IMR-90 (cell line): ENCODE results near the gene ATP2B2. TPM values are rescaled to one million over a fixed set of nuclear protein-coding genes. Genes with fewer than 3 reads are reported as not detected.

ENCODE experiments used
- ATAC-seq: fragments of 200-7000 bp; cut with Tn5 transposase; 2 replicates; pipeline ENCODE4 v1.9.1; 2020; ENCODE audit warnings: low read depth, mild to moderate bottlenecking, moderate library complexity
- BruUV-seq: library from RNA; stranded (reverse); fragments of 400-500 nt; replicated peaks from 2 replicates; lab custom pipeline; 2021; lab: Mats Ljungman, UMichigan
- CTCF ChIA-PET: fragments of 300-600 bp; formaldehyde crosslinking; extraction: SDS; loops from one replicate; lab custom pipeline; 2021; ENCODE audit warnings: antibody characterized with exemption; lab: Yijun Ruan, JAX
- POLR2A ChIA-PET: fragments of 300-600 bp; sonication (Branson Sonifier 250); formaldehyde crosslinking; loops from one replicate; lab custom pipeline; 2022; ENCODE audit warnings: antibody characterized with exemption; ENCODE audit not compliant: unreplicated experiment; lab: Charles Lee
- DNase-seq: peaks from one replicate; pipeline ENCODE4 v3.0.0; 2013
- H2AFZ ChIP-seq: replicated peaks from 2 replicates; pipeline ENCODE3; 2013; ENCODE audit warnings: low read length, mild to moderate bottlenecking; ENCODE audit not compliant: poor library complexity
- H2AK5ac ChIP-seq: 2 replicates; pipeline ENCODE4 v1.6.1; 2013; ENCODE audit warnings: low read depth, low read length, inconsistent platforms
- H2AK9ac ChIP-seq: replicated peaks from 2 replicates; pipeline ENCODE3; 2013; ENCODE audit warnings: mild to moderate bottlenecking, low read depth, low read length, moderate library complexity; ENCODE audit not compliant: poor library complexity
- H2BK120ac ChIP-seq: 2 replicates; pipeline ENCODE4 v1.6.1; 2013; ENCODE audit warnings: low read depth, low read length, inconsistent platforms
- H2BK15ac ChIP-seq: 3 replicates; pipeline ENCODE4 v1.6.1; 2013; ENCODE audit warnings: low read depth, low read length, inconsistent platforms
- H2BK20ac ChIP-seq: 2 replicates; pipeline ENCODE4 v1.6.1; 2013; ENCODE audit warnings: low read depth, mild to moderate bottlenecking, inconsistent platforms, low read length, moderate library complexity
- H2BK5ac ChIP-seq: 2 replicates; pipeline ENCODE4 v1.6.1; 2013; ENCODE audit warnings: mild to moderate bottlenecking, low read depth, low read length, inconsistent platforms; ENCODE audit not compliant: poor library complexity, severe bottlenecking
- H3K14ac ChIP-seq: replicated peaks from 2 replicates; pipeline ENCODE4 v1.6.1; 2013; ENCODE audit warnings: low read depth, low read length, inconsistent platforms
- H3K18ac ChIP-seq: 2 replicates; pipeline ENCODE4 v1.6.1; 2013; ENCODE audit warnings: low read depth, low read length, control low read depth
- H3K23ac ChIP-seq: 2 replicates; pipeline ENCODE4 v1.6.1; 2013; ENCODE audit warnings: low read depth, low read length, inconsistent platforms
- H3K27ac ChIP-seq: 2 replicates; pipeline ENCODE4 v1.5.1; 2013; ENCODE audit warnings: mild to moderate bottlenecking, control low read depth, low read length; ENCODE audit not compliant: insufficient read depth
- H3K27me3 ChIP-seq: 2 replicates; pipeline ENCODE4 v1.6.1; 2013; ENCODE audit warnings: low read length; ENCODE audit not compliant: control insufficient read depth, insufficient read depth
- H3K36me3 ChIP-seq: 2 replicates; pipeline ENCODE4 v1.6.1; 2013; ENCODE audit warnings: low read length, mixed read lengths; ENCODE audit not compliant: control insufficient read depth, insufficient read depth
- H3K4ac ChIP-seq: 2 replicates; pipeline ENCODE4 v1.6.1; 2013; ENCODE audit warnings: low read depth, low read length, inconsistent platforms
- H3K4me1 ChIP-seq: 2 replicates; pipeline ENCODE4 v1.6.1; 2013; ENCODE audit warnings: low read length, mixed read lengths; ENCODE audit not compliant: control insufficient read depth, insufficient read depth
- H3K4me2 ChIP-seq: 2 replicates; pipeline ENCODE4 v1.6.1; 2013; ENCODE audit warnings: low read depth, mild to moderate bottlenecking, control low read depth, low read length, moderate library complexity
- H3K4me3 ChIP-seq: 2 replicates; pipeline ENCODE4 v1.5.1; 2013; ENCODE audit warnings: low read depth, mild to moderate bottlenecking, control low read depth, low read length, moderate library complexity; ENCODE audit not compliant: insufficient read depth
- H3K56ac ChIP-seq: 2 replicates; pipeline ENCODE4 v1.6.1; 2013; ENCODE audit warnings: low read length, inconsistent platforms; ENCODE audit not compliant: insufficient read depth; ENCODE audit errors: extremely low read depth
- H3K79me1 ChIP-seq, 2 experiments: 2 replicates each; pipeline ENCODE4 v1.6.1; 2013; ENCODE audit warnings: low read length in 2 of 2, inconsistent platforms in 1 of 2, low read depth in 1 of 2
- H3K9ac ChIP-seq: 2 replicates; pipeline ENCODE4 v1.6.1; 2013; ENCODE audit warnings: low read depth, low read length, control low read depth
- H3K9me1 ChIP-seq: 2 replicates; pipeline ENCODE4 v1.6.1; 2013; ENCODE audit warnings: low read length, inconsistent platforms; ENCODE audit not compliant: insufficient read depth
- H3K9me3 ChIP-seq: 2 replicates; pipeline ENCODE4 v1.6.1; 2013; ENCODE audit warnings: low read length; ENCODE audit not compliant: control insufficient read depth, insufficient read depth
- H4K20me1 ChIP-seq: 2 replicates; pipeline ENCODE4 v1.6.1; 2013; ENCODE audit warnings: low read length, inconsistent platforms; ENCODE audit not compliant: insufficient read depth
- H4K5ac ChIP-seq: 2 replicates; pipeline ENCODE4 v1.6.1; 2013; ENCODE audit warnings: mild to moderate bottlenecking, low read depth, low read length, control low read depth
- H4K8ac ChIP-seq, 2 experiments: 2 replicates each; pipeline ENCODE4 v1.6.1; 2013; ENCODE audit warnings: low read depth in 2 of 2, low read length in 2 of 2, control low read depth in 1 of 2, inconsistent platforms in 1 of 2
- H4K91ac ChIP-seq: 2 replicates; pipeline ENCODE4 v1.6.1; 2013; ENCODE audit warnings: low read depth, low read length, inconsistent platforms; ENCODE audit not compliant: insufficient read depth
- BHLHE40 ChIP-seq: fragments of 150-350 bp; IDR thresholded peaks from 2 replicates; pipeline ENCODE4 v1.6.1; 2016; ENCODE audit warnings: mild to moderate bottlenecking, low read depth, low read length
- CHD1 ChIP-seq: IDR thresholded peaks from 2 replicates; pipeline ENCODE4 v1.6.1; 2012; ENCODE audit warnings: low read depth, low read length, improper control_type of control experiment
- CTCF ChIP-seq: conservative IDR thresholded peaks from 2 replicates; pipeline ENCODE4 v1.5.1; 2012; ENCODE audit warnings: mild to moderate bottlenecking, low read depth, low read length, improper control_type of control experiment
- ELK1 ChIP-seq: fragments of 150-350 bp; IDR thresholded peaks from 2 replicates; pipeline ENCODE4 v1.6.1; 2016; ENCODE audit warnings: low read depth, mild to moderate bottlenecking, low read length, moderate library complexity, borderline replicate concordance
- FOS ChIP-seq: fragments of 150-350 bp; IDR thresholded peaks from 2 replicates; pipeline ENCODE4 v1.6.1; 2016; ENCODE audit warnings: low read depth, low read length
- MXI1 ChIP-seq: IDR thresholded peaks from 2 replicates; pipeline ENCODE4 v1.6.1; 2012; ENCODE audit warnings: low read depth, mild to moderate bottlenecking, low read length, moderate library complexity, borderline replicate concordance
- NFE2L2 ChIP-seq: fragments of 150-350 bp; IDR thresholded peaks from 2 replicates; pipeline ENCODE4 v1.6.1; 2016; ENCODE audit warnings: low read depth, mild to moderate bottlenecking, low read length
- POLR2A ChIP-seq: IDR thresholded peaks from 2 replicates; pipeline ENCODE4 v1.6.1; 2012; ENCODE audit warnings: mild to moderate bottlenecking, low read depth, low read length
- RAD21 ChIP-seq: IDR thresholded peaks from 2 replicates; pipeline ENCODE4 v1.6.1; 2012; ENCODE audit warnings: low read length, improper control_type of control experiment
- RCOR1 ChIP-seq: IDR thresholded peaks from 2 replicates; pipeline ENCODE4 v1.6.1; 2012; ENCODE audit warnings: mild to moderate bottlenecking, low read length, improper control_type of control experiment; ENCODE audit not compliant: insufficient replicate concordance
- USF2 ChIP-seq: fragments of 150-350 bp; IDR thresholded peaks from 2 replicates; pipeline ENCODE4 v1.6.1; 2017; ENCODE audit warnings: mild to moderate bottlenecking, antibody characterized with exemption, low read length, low read depth
- WGBS, 2 experiments: methylation state at CpG; one replicate each; pipeline versions ENCODE4 v1.1.5 to v1.1.7; 2013; ENCODE audit warnings: missing lambda C conversion rate in 2 of 2; ENCODE audit not compliant: insufficient read length in 1 of 2; ENCODE audit errors: extremely low coverage in 2 of 2; 5-methylcytosine and 5-hydroxymethylcytosine counted together
- dilution Hi-C: fragments of 300-500 bp; cut with HindIII; formaldehyde crosslinking; loops from one replicate; pipeline ENCODE4 v1.14.3; 2018; ENCODE audit warnings: low sequenced_read_pairs; ENCODE audit not compliant: unreplicated experiment
- in situ Hi-C: fragments of 300-500 bp; cut with MboI; formaldehyde crosslinking; loops from 3 replicates; pipeline ENCODE4 v1.14.3; 2019; ENCODE audit warnings: low sequenced_read_pairs, inconsistent platforms, mixed read lengths
- intact Hi-C: fragments of 100-400 bp; cut with micrococcal nuclease; formaldehyde crosslinking; loops from 2 replicates; pipeline ENCODE4 v1.10.0; 2022
- polyA plus RNA-seq, 3 experiments: library from polyadenylated mRNA; depleted of rRNA; stranded (reverse); fragments of >200 nt; gene quantifications; 2 replicates each; pipeline ENCODE4 v1.2.3, GENCODE V29; 2012; ENCODE audit warnings: low replicate concordance in 1 of 3
- total RNA-seq: library from RNA; depleted of rRNA; stranded (reverse); fragments of >200 nt; gene quantifications from 2 replicates; pipeline ENCODE4 v1.2.3, GENCODE V29; 2012

ATP2B2 gene
- total and polyA plus RNA-seq, 2 of the 4 experiments (the other 2 are of a cell fraction), result under 0.01 to 0.02 TPM

- Histone ChIP-seq H4K5ac (no peak overlapping the region), H2AK9ac (no peak overlapping the region), H3K23ac (no peak overlapping the region), H3K18ac (no peak overlapping the region), H3K27me3 (peaks cover 11% of the 10 kb centered on the region), H3K9ac (no peak overlapping the region), H2BK5ac (no peak overlapping the region), H3K79me1 (no peaks in the 10 kb centered on the region), H3K4me1 (no peaks in the 10 kb centered on the region), H4K91ac (no peak overlapping the region), H2BK120ac (no peak overlapping the region), H3K4me2 (no peak overlapping the region), H3K4ac (no peak overlapping the region), H2AK5ac (no peak overlapping the region), H3K9me1 (no peaks in the 10 kb centered on the region), H2BK20ac (no peak overlapping the region), H2AFZ (no peak overlapping the region), H3K56ac (no peak overlapping the region), H3K27ac (no peak overlapping the region), H3K36me3 (no peaks in the 10 kb centered on the region), H3K14ac (no peak overlapping the region), H3K4me3 (no peak overlapping the region), H4K20me1 (no peaks in the 10 kb centered on the region), H2BK15ac (no peak overlapping the region), H3K9me3 (no peaks in the 10 kb centered on the region), H4K8ac (no peak overlapping the region)
- POLR2A ChIA-PET, result no interaction called here
- no peak for ATAC-seq
- in situ Hi-C loops (no loop called here), intact Hi-C loops (no loop called here), dilution Hi-C loops (no loop called here)
- no TSS peak for BruUV-seq
- CTCF ChIA-PET, result no interaction called here
- no peak for DNase-seq
- 50% methylated on average over 3 of the region's 4 CpGs; no CpG with 5 or more reads in 1 of the 2 experiments for WGBS, 2 experiments
- no peak for TF ChIP-seq MXI1
- TF ChIP-seq USF2, result no peak
- no peak for TF ChIP-seq BHLHE40
- TF ChIP-seq CTCF, result no peak
- TF ChIP-seq ELK1, result no peak
- no peak for TF ChIP-seq RAD21
- TF ChIP-seq CHD1, result no peak
- TF ChIP-seq RCOR1, result no peak
- no peak for TF ChIP-seq FOS
- no peak for TF ChIP-seq NFE2L2
- no peak for TF ChIP-seq POLR2A
Measured at GRCh38 chr3:10534066-10534465, 28.7 kb upstream of the ATP2B2 start.
